ENCODE results near the gene HCK. TPM values are rescaled to one million over a fixed set of nuclear protein-coding genes. Genes with fewer than 3 reads are reported as not detected.

The HCK gene
- total RNA-seq, 1 experiment from 2014 or later = 0.17 TPM

DNA sequence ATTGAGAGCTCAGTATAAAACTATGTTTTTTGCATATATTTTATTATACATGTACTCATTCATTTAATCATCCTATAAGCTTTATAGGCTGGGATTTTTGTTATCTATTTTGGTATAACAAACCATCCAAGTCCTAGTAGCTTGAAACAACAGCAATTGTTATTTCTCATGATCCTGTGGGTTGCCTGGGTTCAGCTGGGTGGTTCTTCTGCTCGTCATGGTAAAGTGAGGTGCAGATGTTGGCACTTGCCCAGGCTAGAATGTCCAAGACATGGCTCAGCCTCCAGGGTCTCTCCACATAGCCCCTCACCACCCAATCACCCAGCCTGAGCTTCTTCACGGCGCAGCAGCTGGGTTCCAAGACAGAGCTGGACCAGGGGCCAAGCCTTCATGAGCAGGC lies 36.7 kb downstream of the HCK start:
- POLR2A ChIA-PET = interaction anchor here (1.1 kb wide), 1 partner anchor 15 kb away, joined by 3 read pairs; no protein-coding TSS in a partner anchor
- no peak for TF ChIP-seq SRF (IDR thresholded peaks at IDR 0.05; ENCODE audit: low read depth)
- no peak for TF ChIP-seq EZH2phosphoT487 (IDR thresholded peaks at IDR 0.05; ENCODE audit: borderline replicate concordance)
- no peak overlapping the region for H2AFZ ChIP-seq (ENCODE audit: low read depth, low read length, poor library complexity, severe bottlenecking)
- peaks cover 0 to 2% of the 10 kb centered on the region in 2 experiments; a peak in 1 of 4 replicates for H3K4me1 ChIP-seq (ENCODE audit: control insufficient read depth in 1 of 2, insufficient read depth in 2 of 2, low read length in 2 of 2)
- DNase-seq (ENCODE audit: low read depth, low spot score) (no peak), ATAC-seq (no peak)
- no peaks in the 10 kb centered on the region for H4K20me1 ChIP-seq (ENCODE audit: insufficient read depth)
- no peaks in the 10 kb centered on the region for H3K9me3 ChIP-seq (ENCODE audit: control insufficient read depth in 1 of 2, insufficient read depth in 1 of 2, low read depth in 1 of 2, low read length in 2 of 2)
- H3K27me3 ChIP-seq (ENCODE audit: insufficient read depth, low read length) = no peaks in the 10 kb centered on the region; the same call in 1 of the 2 replicates
- H3K36me3 ChIP-seq (ENCODE audit: control insufficient read depth in 1 of 2, insufficient read depth in 2 of 2, low read length in 2 of 2) = no peaks in the 10 kb centered on the region
- no peak overlapping the region for H3K9ac ChIP-seq (ENCODE audit: low read length)
- no peaks in the 10 kb centered on the region for H3K9me2 ChIP-seq (ENCODE audit: insufficient read depth)
- RAD21 ChIA-PET (ENCODE audit: low non-redundant PET in 1 of 2, low total read pairs in 2 of 2, uncharacterized antibody in 2 of 2, unreplicated experiment in 2 of 2) = no interaction called here
- H3K4me2 ChIP-seq (ENCODE audit: low read length) = no peak overlapping the region
- no peak overlapping the region for H3K4me3 ChIP-seq (replicated peaks in 1 of 2; ENCODE audit: low read depth in 1 of 2, low read length in 2 of 2)
- no TSS peak for BruUV-seq (replicated peaks)
- H3K79me2 ChIP-seq (ENCODE audit: insufficient read depth, low read length) = no peaks in the 10 kb centered on the region
- intact Hi-C loops (cut with micrococcal nuclease) = no loop called here
- no peak overlapping the region for H3K27ac ChIP-seq (ENCODE audit: low read depth, low read length)
- CTCF ChIA-PET = no interaction called here

- H3K36me3 ChIP-seq (ENCODE audit: control insufficient read depth in 1 of 2, insufficient read depth in 2 of 2, low read length in 2 of 2) = no peaks in the 10 kb centered on the region
- DNase-seq (ENCODE audit: low read depth, low spot score) (no peak), ATAC-seq (no peak)
- BruUV-seq (replicated peaks) = no TSS peak
- no peak overlapping the region for H3K4me3 ChIP-seq (replicated peaks in 1 of 2; ENCODE audit: low read depth in 1 of 2, low read length in 2 of 2)
- no peaks in the 10 kb centered on the region for H3K79me2 ChIP-seq (ENCODE audit: insufficient read depth, low read length)
- no peaks in the 10 kb centered on the region for H4K20me1 ChIP-seq (ENCODE audit: insufficient read depth)
- ChIA-PET POLR2A (interaction anchor here (1.1 kb wide), 1 partner anchor 14 kb away, joined by 3 read pairs; no protein-coding TSS in a partner anchor), RAD21 (ENCODE audit: low non-redundant PET in 1 of 2, low total read pairs in 2 of 2, uncharacterized antibody in 2 of 2, unreplicated experiment in 2 of 2) (no interaction called here), CTCF (interaction anchor here (0.7 to 3.0 kb wide), 2 partner anchors 10 to 237 kb away, joined by 3 to 17 read pairs; no protein-coding TSS in a partner anchor)
- no peak overlapping the region for H3K27ac ChIP-seq (ENCODE audit: low read depth, low read length)
- no peak overlapping the region for H2AFZ ChIP-seq (ENCODE audit: low read depth, low read length, poor library complexity, severe bottlenecking)
- no peak overlapping the region for H3K9ac ChIP-seq (ENCODE audit: low read length)
- TF ChIP-seq ZNF274 (IDR thresholded peaks at IDR 0.05; ENCODE audit: low read depth, low read length) (no peak), SIN3A (IDR thresholded peaks at IDR 0.05; ENCODE audit: low read depth) (no peak), FOSL1 (IDR thresholded peaks at IDR 0.05; ENCODE audit: low read depth) (no peak), SRF (IDR thresholded peaks at IDR 0.05; ENCODE audit: low read depth) (no peak), CBX3 (IDR thresholded peaks at IDR 0.05; ENCODE audit: low read depth) (no peak), REST (IDR thresholded peaks at IDR 0.05; ENCODE audit: low read depth) (no peak), JUND (IDR thresholded peaks at IDR 0.05) (no peak), CTCF (IDR thresholded peaks at IDR 0.05 in 2 of 3, conservative IDR thresholded peaks at IDR 0.05 in 1 of 3; ENCODE audit: borderline replicate concordance in 1 of 3, insufficient read depth in 1 of 3, low read depth in 2 of 3, low read length in 2 of 3) (no peak), ELF1 (IDR thresholded peaks at IDR 0.05; ENCODE audit: borderline replicate concordance, low read depth) (no peak), RAD21 (IDR thresholded peaks at IDR 0.05; ENCODE audit: low read depth) (no peak)
- TF ChIP-seq, protein P1, sequence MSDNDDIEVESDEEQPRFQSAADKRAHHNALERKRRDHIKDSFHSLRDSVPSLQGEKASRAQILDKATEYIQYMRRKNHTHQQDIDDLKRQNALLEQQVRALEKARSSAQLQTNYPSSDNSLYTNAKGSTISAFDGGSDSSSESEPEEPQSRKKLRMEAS (IDR thresholded peaks at IDR 0.05) = no peak
- no peak overlapping the region for H3K4me2 ChIP-seq (ENCODE audit: low read length)
- no peaks in the 10 kb centered on the region for H3K9me3 ChIP-seq (ENCODE audit: control insufficient read depth in 1 of 2, insufficient read depth in 1 of 2, low read depth in 1 of 2, low read length in 2 of 2)
- peaks cover 0 to 2% of the 10 kb centered on the region in 2 experiments; a peak in 1 of 4 replicates for H3K4me1 ChIP-seq (ENCODE audit: control insufficient read depth in 1 of 2, insufficient read depth in 2 of 2, low read length in 2 of 2)
- H3K27me3 ChIP-seq (ENCODE audit: insufficient read depth, low read length) = no peaks in the 10 kb centered on the region; the same call in 1 of the 2 replicates
- H3K9me2 ChIP-seq (ENCODE audit: insufficient read depth) = no peaks in the 10 kb centered on the region
- intact Hi-C loops (cut with micrococcal nuclease) = no loop called here
Measured at GRCh38 chr20:32089637-32090362, 37.8 kb downstream of the HCK start.
